HepG2 (cell line): ENCODE results near the gene IRF6. TPM values are rescaled to one million over a fixed set of nuclear protein-coding genes. Genes with fewer than 3 reads are reported as not detected.
A peak's percentile ranks its signal among the peaks of the same experiment; 100 is the strongest.

Source experiments
- ATAC-seq: fragments of 200-7000 bp; cut with Tn5 transposase; 3 replicates; pipeline ENCODE4 v1.9.1; 2020; ENCODE audit warnings: mild to moderate bottlenecking, moderate library complexity
- Bru-seq: library from RNA; stranded (reverse); fragments of 400-500 nt; gene quantifications from one replicate; lab custom pipeline; 2021; lab: Mats Ljungman, UMichigan
- BruChase-seq, 2 experiments: library from RNA; stranded (reverse); fragments of 400-500 nt; gene quantifications; one replicate each; lab custom pipeline; 2021; lab: Mats Ljungman, UMichigan
- BruUV-seq: library from RNA; stranded (reverse); fragments of 400-500 nt; replicated peaks from 2 replicates; lab custom pipeline; 2021; lab: Mats Ljungman, UMichigan
- CTCF ChIA-PET: fragments of 300-600 bp; formaldehyde crosslinking; extraction: SDS; loops from one replicate; lab custom pipeline; 2021; ENCODE audit warnings: low total read pairs, inconsistent platforms, low intra/inter-chr PET ratio; lab: Yijun Ruan, JAX
- POLR2A ChIA-PET: fragments of 350-600 bp; sonication (Branson Sonifier 250); formaldehyde crosslinking; loops from one replicate; lab custom pipeline; 2020; ENCODE audit warnings: antibody characterized with exemption, inconsistent platforms; lab: Yijun Ruan, JAX
- DNase-seq: peaks from one replicate; pipeline ENCODE4 v3.0.0-alpha.2; 2015; ENCODE audit warnings: low spot score
- FAIRE-seq: peaks from 3 replicates; lab custom pipeline; 2011; peaks lifted over from hg19 to GRCh38; lab: Jason Lieb, UNC
- H2AFZ ChIP-seq: one replicate; pipeline ENCODE4 v1.6.1; 2011; ENCODE audit warnings: low read length, inconsistent platforms
- H3K27ac ChIP-seq: fragments of 300-600 bp; 3 replicates; pipeline ENCODE4 v1.8.0; 2011; ENCODE audit warnings: mixed run types, mild to moderate bottlenecking, mixed read lengths, low read length, inconsistent platforms; ENCODE audit not compliant: insufficient read depth; ENCODE audit errors: extremely low read length
- H3K27me3 ChIP-seq, 2 experiments: fragments of 200-600 bp in 1 of 2; 2 replicates in 1 of 2; 3 replicates in 1 of 2; pipeline versions ENCODE4 v1.6.0 to v1.8.0; 2011; ENCODE audit warnings: low read length in 2 of 2, mild to moderate bottlenecking in 2 of 2, moderate library complexity in 2 of 2, inconsistent platforms in 1 of 2; ENCODE audit not compliant: insufficient read depth in 2 of 2, control insufficient read depth in 1 of 2
- H3K36me3 ChIP-seq, 2 experiments: fragments of 200-600 bp in 1 of 2; replicated peaks in 1 of 2; 2 replicates in 1 of 2; 3 replicates in 1 of 2; pipeline versions ENCODE4 v1.5.1 to v1.8.0; 2011; ENCODE audit warnings: low read length in 2 of 2, inconsistent platforms in 1 of 2; ENCODE audit not compliant: insufficient read depth in 2 of 2, control insufficient read depth in 1 of 2
- H3K4me1 ChIP-seq: 2 replicates; pipeline ENCODE4 v1.5.1; 2012; ENCODE audit warnings: low read length, inconsistent platforms; ENCODE audit not compliant: insufficient read depth
- H3K4me2 ChIP-seq: 2 replicates; pipeline ENCODE4 v1.6.0; 2011; ENCODE audit warnings: low read depth, low read length, inconsistent platforms
- H3K4me3 ChIP-seq, 3 experiments: fragments of 200-600 bp in 1 of 3; sonication (generic), shearing (Covaris generic) in 1 of 3; replicated peaks in 1 of 3; 2 replicates each; pipeline ENCODE4 v1.5.1; 2011 to 2016; ENCODE audit warnings: low read length in 3 of 3, inconsistent platforms in 2 of 3, low read depth in 2 of 3, mild to moderate bottlenecking in 2 of 3, control low read depth in 1 of 3, mixed read lengths in 1 of 3; ENCODE audit not compliant: insufficient read depth in 1 of 3
- H3K79me2 ChIP-seq: one replicate; pipeline ENCODE4 v1.6.1; 2011; ENCODE audit warnings: low read length, inconsistent platforms; ENCODE audit not compliant: insufficient read depth
- H3K9ac ChIP-seq: 2 replicates; pipeline ENCODE4 v1.6.0; 2011; ENCODE audit warnings: mild to moderate bottlenecking, low read depth, low read length, inconsistent platforms; ENCODE audit not compliant: insufficient read depth
- H3K9me3 ChIP-seq: 2 replicates; pipeline ENCODE4 v1.5.1; 2012; ENCODE audit warnings: mild to moderate bottlenecking, low read length
- H4K20me1 ChIP-seq: 2 replicates; pipeline ENCODE4 v1.6.0; 2011; ENCODE audit warnings: inconsistent platforms, mild to moderate bottlenecking, low read length, moderate library complexity; ENCODE audit not compliant: insufficient read depth
- ATAD3A ChIP-seq: sonication (generic); formaldehyde crosslinking; IDR thresholded peaks from 2 replicates; pipeline ENCODE4 v1.4.0; 2020; ENCODE audit warnings: missing genetic modification reagents
- CENPX ChIP-seq: sonication (generic); formaldehyde crosslinking; IDR thresholded peaks from 2 replicates; pipeline ENCODE4 v1.9.0; 2021; ENCODE audit warnings: mild to moderate bottlenecking, missing genetic modification reagents, moderate library complexity
- MTF2 ChIP-seq: sonication (generic); formaldehyde crosslinking; IDR thresholded peaks from 2 replicates; pipeline ENCODE4 v1.5.0; 2020; ENCODE audit warnings: missing genetic modification reagents, borderline replicate concordance
- RARA ChIP-seq: IDR thresholded peaks from 2 replicates; pipeline ENCODE4 v1.6.1; 2016; ENCODE audit warnings: missing genetic modification reagents, missing compliant biosample characterization
- RCOR2 ChIP-seq: IDR thresholded peaks from 2 replicates; pipeline ENCODE4 v1.6.1; 2016; ENCODE audit warnings: missing biosample characterization, missing genetic modification reagents
- ZBTB20 ChIP-seq: sonication (generic); formaldehyde crosslinking; IDR thresholded peaks from 2 replicates; pipeline ENCODE4 v1.8.1; 2023; ENCODE audit warnings: missing genetic modification reagents, low read depth, mild to moderate bottlenecking, borderline replicate concordance
- ZFP36 ChIP-seq: fragments of 150-350 bp; IDR thresholded peaks from 2 replicates; pipeline ENCODE4 v1.6.1; 2018; ENCODE audit warnings: borderline replicate concordance, low read length, low read depth; ENCODE audit not compliant: partially characterized antibody
- ZNF274 ChIP-seq: sonication (generic); formaldehyde crosslinking; IDR thresholded peaks from 2 replicates; pipeline ENCODE4 v1.5.1; 2020; ENCODE audit warnings: mild to moderate bottlenecking, missing genetic modification reagents
- ZNF354B ChIP-seq: sonication (generic); formaldehyde crosslinking; IDR thresholded peaks from 2 replicates; pipeline ENCODE4 v1.8.0; 2022; ENCODE audit warnings: mild to moderate bottlenecking, missing genetic modification reagents
- ZNF589 ChIP-seq: sonication (generic); formaldehyde crosslinking; conservative IDR thresholded peaks from 2 replicates; pipeline ENCODE4 v1.8.0; 2022; ENCODE audit warnings: mild to moderate bottlenecking, moderate library complexity, missing genetic modification reagents
- ZNF878 ChIP-seq: sonication (generic); formaldehyde crosslinking; IDR thresholded peaks from 2 replicates; pipeline ENCODE4 v1.8.1; 2023; ENCODE audit warnings: mild to moderate bottlenecking, missing genetic modification reagents, moderate library complexity
- WGBS: methylation state at CpG from one replicate; pipeline ENCODE4 v1.1.6; 2017; ENCODE audit warnings: low lambda C conversion rate; 5-methylcytosine and 5-hydroxymethylcytosine counted together
- in situ Hi-C: cut with HindIII; loops from 2 replicates; pipeline ENCODE4 v1.10.0; 2017; ENCODE audit warnings: low pct_unique_long_range_greater_than_20kb; ENCODE audit not compliant: extremely low pct_ligation_motif_present
- intact Hi-C: fragments of 100-400 bp; cut with micrococcal nuclease; formaldehyde crosslinking; loops from one replicate; pipeline ENCODE4 v1.10.0; 2022; ENCODE audit not compliant: unreplicated experiment
- long read RNA-seq, 2 experiments: library from RNA in 1 of 2; library from polyadenylated mRNA in 1 of 2; stranded (forward) in 1 of 2; unstranded in 1 of 2; transcript quantifications; one replicate each; pipeline ENCODE4 v2.0.0, GENCODE V29; 2019 to 2022
- polyA minus RNA-seq, 3 experiments: library from RNA; depleted of rRNA, polyadenylated mRNA; stranded (reverse); fragments of >200 nt; gene quantifications; 2 replicates each; pipeline ENCODE4 v1.2.3, GENCODE V29; 2011; ENCODE audit warnings: low replicate concordance in 1 of 3
- polyA plus RNA-seq, 8 experiments: library from polyadenylated mRNA; depleted of rRNA in 3 of 8; stranded (reverse) in 7 of 8; unstranded in 1 of 8; fragments of >200 nt; fragmentation: Illumina TruSeq in 4 of 8; extraction: Trizol in 4 of 8; gene quantifications; 2 replicates each; pipeline versions ENCODE4 v1.2.1 to v1.2.3, GENCODE V29; 2011 to 2016; ENCODE audit warnings: low read depth in 4 of 8, missing spikeins in 1 of 8, mixed read lengths in 1 of 8; ENCODE audit not compliant: insufficient read depth in 1 of 8
- total RNA-seq, 5 experiments: library from RNA; depleted of rRNA; stranded (reverse); fragments of >200 nt; fragmentation: Illumina TruSeq; extraction: Trizol; gene quantifications; 2 replicates each; pipeline ENCODE4 v1.2.3, GENCODE V29; 2016; ENCODE audit warnings: low read depth in 1 of 5
- TF ChIP-seq, protein P1 (sequence below): IDR thresholded peaks from 2 replicates; pipeline ENCODE4 v1.6.1; 2016; ENCODE audit warnings: missing compliant biosample characterization, missing genetic modification reagents, borderline replicate concordance
- TF ChIP-seq, protein P2 (sequence below): IDR thresholded peaks from 2 replicates; pipeline ENCODE4 v1.6.1; 2018; ENCODE audit warnings: missing genetic modification reagents, mild to moderate bottlenecking, missing compliant biosample characterization
- TF ChIP-seq, protein P3 (sequence below): IDR thresholded peaks from 2 replicates; pipeline ENCODE4 v1.6.1; 2016; ENCODE audit warnings: missing genetic modification reagents, missing compliant biosample characterization
- TF ChIP-seq, protein P4 (sequence below): fragments of 450-650 bp; IDR thresholded peaks from 2 replicates; pipeline ENCODE4 v1.6.1; 2017

IRF6 gene
- total RNA-seq (2016; rRNA removed; fragmentation: Illumina TruSeq; extraction: Trizol): 0.02 TPM in 1 of 2 replicates, not detected in the other
- total RNA-seq (2016; cell fraction: cytosol; rRNA removed; fragmentation: Illumina TruSeq; extraction: Trizol; ENCODE audit: low read depth): not detected in 2 replicates
- total RNA-seq (2016; cell fraction: insoluble cytoplasmic fraction; rRNA removed; fragmentation: Illumina TruSeq; extraction: Trizol): not detected in 2 replicates
- not detected in 2 replicates for total RNA-seq (2016; cell fraction: membrane; rRNA removed; fragmentation: Illumina TruSeq; extraction: Trizol)
- not detected in 2 replicates for total RNA-seq (2016; cell fraction: nucleus; rRNA removed; fragmentation: Illumina TruSeq; extraction: Trizol)
- polyA plus RNA-seq (2011; rRNA removed): 0.05 TPM in 1 of 2 replicates, not detected in the other
- 0.01 and 0.05 TPM in 2 replicates for polyA plus RNA-seq (2011; cell fraction: cytosol; rRNA removed)
- not detected in 2 replicates for polyA plus RNA-seq (2011; cell fraction: nucleus; rRNA removed)
- polyA plus RNA-seq (2012): not detected in 2 replicates
- not detected in 2 replicates for polyA plus RNA-seq (2016; cell fraction: cytosol; fragmentation: Illumina TruSeq; extraction: Trizol; ENCODE audit: low read depth)
- polyA plus RNA-seq (2016; cell fraction: insoluble cytoplasmic fraction; fragmentation: Illumina TruSeq; extraction: Trizol; ENCODE audit: low read depth): not detected in 2 replicates
- not detected in 2 replicates for polyA plus RNA-seq (2016; cell fraction: membrane; fragmentation: Illumina TruSeq; extraction: Trizol; ENCODE audit: low read depth)
- polyA plus RNA-seq (2016; cell fraction: nucleus; fragmentation: Illumina TruSeq; extraction: Trizol; ENCODE audit: insufficient read depth, low read depth): not detected in 2 replicates
- polyA minus RNA-seq (2011; rRNA and poly(A)+ RNA removed; ENCODE audit: low replicate concordance): 0.70 TPM in 1 of 2 replicates, not detected in the other
- polyA minus RNA-seq (2011; cell fraction: cytosol; rRNA and poly(A)+ RNA removed): not detected in 2 replicates
- polyA minus RNA-seq (2011; cell fraction: nucleus; rRNA and poly(A)+ RNA removed): not detected in 2 replicates
- Bru-seq, nascent RNA: percentile 14 among the genes with signal in this experiment
- BruChase-seq, experiment 1, labeled RNA remaining after a 6-hour chase: percentile 13 among the genes with signal in this experiment
- BruChase-seq, experiment 2, labeled RNA remaining after a 2-hour chase: percentile 8 among the genes with signal in this experiment
- long read RNA-seq, experiment 1: 0 reads
- long read RNA-seq, experiment 2: 0 reads

DNA sequence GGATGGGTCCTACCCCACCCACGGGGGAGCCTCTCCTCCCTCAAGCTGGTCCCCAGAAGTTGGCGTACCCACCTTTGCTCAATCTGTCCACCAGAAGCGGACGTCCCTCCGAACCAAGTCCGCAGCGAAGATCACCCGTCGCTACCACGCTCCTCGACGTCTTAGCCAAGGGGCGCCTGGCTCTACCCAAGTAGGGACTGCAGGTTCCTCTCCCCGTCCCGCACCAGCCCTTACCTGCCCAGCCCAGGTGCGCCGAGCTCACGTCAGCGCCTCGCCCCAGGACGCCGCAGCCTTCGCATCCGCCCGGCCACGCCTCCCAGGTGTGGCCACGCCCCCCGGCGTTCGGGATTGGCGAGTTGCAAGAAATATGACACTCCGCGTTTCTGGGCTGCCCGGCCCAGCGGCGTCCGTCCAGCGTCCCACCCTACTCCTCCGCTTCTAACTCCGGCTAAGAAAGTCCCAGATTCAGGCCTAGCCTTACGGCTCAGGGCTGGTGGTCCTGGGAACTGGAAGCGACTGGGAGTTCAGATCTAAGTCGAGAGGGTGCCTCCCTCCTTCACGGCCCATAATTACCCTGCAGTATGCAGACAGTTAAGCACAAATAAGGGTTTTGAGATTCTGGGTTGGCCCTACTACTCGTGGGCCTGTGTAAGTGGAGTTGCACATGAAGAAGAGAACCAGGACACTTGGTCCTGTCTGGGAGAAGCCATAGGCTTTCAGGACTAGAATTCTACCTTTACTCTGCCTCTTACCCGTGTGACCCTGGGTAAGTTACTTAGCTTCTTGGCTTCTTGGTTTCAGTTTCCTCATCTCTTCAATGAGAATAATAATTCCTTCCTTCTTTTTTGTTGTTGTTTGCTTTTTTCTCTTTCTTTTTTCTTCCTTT is at the start of gene IRF6:
IRF6 (minus strand) TSS at position 268 of the 886 bp plus-strand sequence. CDS start 4,729 bp downstream, outside the sequence.
- Histone ChIP-seq H3K27me3 (peaks cover 1 to 11% of the 10 kb centered on the region in 2 experiments; a peak in 1 of 5 replicates), H3K79me2 (no peaks in the 10 kb centered on the region), H3K9ac (no peak within 1 kb of the TSS), H3K4me1 (no peaks in the 10 kb centered on the region), H3K27ac (no peak within 1 kb of the TSS), H2AFZ (no peak within 1 kb of the TSS), H3K9me3 (no peaks in the 10 kb centered on the region), H4K20me1 (no peaks in the 10 kb centered on the region), H3K36me3 (no peaks in the 10 kb centered on the region), H3K4me2 (no peak within 1 kb of the TSS), H3K4me3 (no peak within 1 kb of the TSS)
- no TSS peak for BruUV-seq
- CTCF ChIA-PET: no interaction called here
- WGBS: 62% methylated on average over 33 of the region's 46 CpGs
- in situ Hi-C loops (no loop called here), intact Hi-C loops (no loop called here)
- no peak for FAIRE-seq
- ATAC-seq: no peak; the same call in 2 of the 3 replicates
- DNase-seq: no peak
- POLR2A ChIA-PET: no interaction called here
- no peak for TF ChIP-seq ZFP36
- no peak for TF ChIP-seq ZNF878 (CRISPR knock-in tag)
- TF ChIP-seq CENPX (CRISPR knock-in tag): no peak
- TF ChIP-seq ZNF589 (CRISPR knock-in tag): no peak
- no peak for TF ChIP-seq RARA (CRISPR knock-in tag)
- no peak for TF ChIP-seq ATAD3A
- TF ChIP-seq, protein P1, sequence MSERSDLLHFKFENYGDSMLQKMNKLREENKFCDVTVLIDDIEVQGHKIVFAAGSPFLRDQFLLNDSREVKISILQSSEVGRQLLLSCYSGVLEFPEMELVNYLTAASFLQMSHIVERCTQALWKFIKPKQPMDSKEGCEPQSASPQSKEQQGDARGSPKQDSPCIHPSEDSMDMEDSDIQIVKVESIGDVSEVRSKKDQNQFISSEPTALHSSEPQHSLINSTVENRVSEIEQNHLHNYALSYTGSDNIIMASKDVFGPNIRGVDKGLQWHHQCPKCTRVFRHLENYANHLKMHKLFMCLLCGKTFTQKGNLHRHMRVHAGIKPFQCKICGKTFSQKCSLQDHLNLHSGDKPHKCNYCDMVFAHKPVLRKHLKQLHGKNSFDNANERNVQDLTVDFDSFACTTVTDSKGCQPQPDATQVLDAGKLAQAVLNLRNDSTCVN (CRISPR knock-in tag): no peak
- TF ChIP-seq MTF2 (CRISPR knock-in tag): no peak
- TF ChIP-seq, protein P2, sequence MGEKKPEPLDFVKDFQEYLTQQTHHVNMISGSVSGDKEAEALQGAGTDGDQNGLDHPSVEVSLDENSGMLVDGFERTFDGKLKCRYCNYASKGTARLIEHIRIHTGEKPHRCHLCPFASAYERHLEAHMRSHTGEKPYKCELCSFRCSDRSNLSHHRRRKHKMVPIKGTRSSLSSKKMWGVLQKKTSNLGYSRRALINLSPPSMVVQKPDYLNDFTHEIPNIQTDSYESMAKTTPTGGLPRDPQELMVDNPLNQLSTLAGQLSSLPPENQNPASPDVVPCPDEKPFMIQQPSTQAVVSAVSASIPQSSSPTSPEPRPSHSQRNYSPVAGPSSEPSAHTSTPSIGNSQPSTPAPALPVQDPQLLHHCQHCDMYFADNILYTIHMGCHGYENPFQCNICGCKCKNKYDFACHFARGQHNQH (CRISPR knock-in tag): no peak
- no peak for TF ChIP-seq ZNF354B (CRISPR knock-in tag)
- TF ChIP-seq, protein P3, sequence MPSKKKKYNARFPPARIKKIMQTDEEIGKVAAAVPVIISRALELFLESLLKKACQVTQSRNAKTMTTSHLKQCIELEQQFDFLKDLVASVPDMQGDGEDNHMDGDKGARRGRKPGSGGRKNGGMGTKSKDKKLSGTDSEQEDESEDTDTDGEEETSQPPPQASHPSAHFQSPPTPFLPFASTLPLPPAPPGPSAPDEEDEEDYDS: no peak
- no peak for TF ChIP-seq RCOR2 (CRISPR knock-in tag)
- TF ChIP-seq ZBTB20 (CRISPR knock-in tag): no peak
- TF ChIP-seq, protein P4, sequence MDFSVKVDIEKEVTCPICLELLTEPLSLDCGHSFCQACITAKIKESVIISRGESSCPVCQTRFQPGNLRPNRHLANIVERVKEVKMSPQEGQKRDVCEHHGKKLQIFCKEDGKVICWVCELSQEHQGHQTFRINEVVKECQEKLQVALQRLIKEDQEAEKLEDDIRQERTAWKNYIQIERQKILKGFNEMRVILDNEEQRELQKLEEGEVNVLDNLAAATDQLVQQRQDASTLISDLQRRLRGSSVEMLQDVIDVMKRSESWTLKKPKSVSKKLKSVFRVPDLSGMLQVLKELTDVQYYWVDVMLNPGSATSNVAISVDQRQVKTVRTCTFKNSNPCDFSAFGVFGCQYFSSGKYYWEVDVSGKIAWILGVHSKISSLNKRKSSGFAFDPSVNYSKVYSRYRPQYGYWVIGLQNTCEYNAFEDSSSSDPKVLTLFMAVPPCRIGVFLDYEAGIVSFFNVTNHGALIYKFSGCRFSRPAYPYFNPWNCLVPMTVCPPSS: no peak
- TF ChIP-seq ZNF274 (CRISPR knock-in tag): no peak
